Tibial artery (tissue), 4 donors: ENCODE data around the gene PDGFD.

Experiments
- DNase-seq, 2 donors: peaks; one replicate each; pipeline ENCODE4 v3.0.0-alpha.2; 2019
- H3K27ac ChIP-seq, 2 donors: fragments of 200-600 bp; sonication (generic) in 1 of 2; 1 replicate in 1 of 2; 2 replicates in 1 of 2; pipeline ENCODE4 v1.5.1; 2018 to 2019; ENCODE audit warnings: mild to moderate bottlenecking in 1 of 2
- H3K27me3 ChIP-seq, 2 donors: fragments of 200-600 bp; sonication (generic) in 1 of 2; one replicate each; pipeline versions ENCODE4 v1.5.1 to v1.6.0; 2016 to 2019
- H3K36me3 ChIP-seq, 3 donors: fragments of 200-600 bp; sonication (generic) in 2 of 3; one replicate each; pipeline ENCODE4 v1.5.1; 2016 to 2019; ENCODE audit warnings: mild to moderate bottlenecking in 2 of 3
- H3K4me1 ChIP-seq, 4 donors: fragments of 200-600 bp; sonication (generic) in 2 of 4; 1 replicate in 3 of 4; 2 replicates in 1 of 4; pipeline ENCODE4 v1.5.1; 2016 to 2019
- H3K4me3 ChIP-seq, 2 donors: fragments of 200-600 bp; sonication (generic) in 1 of 2; 1 replicate in 1 of 2; 2 replicates in 1 of 2; pipeline ENCODE4 v1.5.1; 2018 to 2019; ENCODE audit warnings: mild to moderate bottlenecking in 2 of 2
- H3K9me3 ChIP-seq, 3 donors: fragments of 200-600 bp; sonication (generic) in 1 of 3; one replicate each; pipeline ENCODE4 v1.5.1; 2016 to 2019
- intact Hi-C: fragments of 100-400 bp; cut with DNase I; formaldehyde crosslinking; loops from one replicate; pipeline ENCODE4 v1.15.0; 2023; ENCODE audit warnings: low total_unique reads
- TF ChIP-seq, protein P1 (sequence below), 2 experiments: fragments of 200-600 bp in 1 of 2; fragments of 450-650 bp in 1 of 2; IDR thresholded peaks; one replicate each; pipeline ENCODE4 v1.5.1; 2017 to 2019; ENCODE audit warnings: antibody characterized with exemption in 2 of 2, mild to moderate bottlenecking in 1 of 2, moderate library complexity in 1 of 2

PDGFD gene

DNA sequence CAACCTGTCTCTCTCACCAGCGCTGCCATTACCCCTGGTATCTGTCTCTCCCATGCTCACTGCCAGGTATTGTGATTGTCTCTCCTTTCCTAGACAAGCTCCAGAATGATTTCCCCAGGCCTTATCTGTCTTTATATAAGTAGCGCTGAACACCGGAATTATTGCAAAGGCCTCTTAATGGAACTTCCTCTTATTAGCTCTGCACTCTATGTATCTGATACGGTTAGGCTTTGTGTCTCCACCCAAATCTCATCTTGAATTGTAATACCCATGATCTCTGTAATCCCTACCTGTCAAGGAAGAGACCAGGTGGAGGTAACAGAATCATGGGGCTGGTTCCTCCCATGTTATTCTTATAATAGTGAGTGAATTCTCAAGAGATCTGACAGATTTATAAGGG is 88.2 kb downstream of the PDGFD start:
- DNase-seq: no peak
- TF ChIP-seq, protein P1, sequence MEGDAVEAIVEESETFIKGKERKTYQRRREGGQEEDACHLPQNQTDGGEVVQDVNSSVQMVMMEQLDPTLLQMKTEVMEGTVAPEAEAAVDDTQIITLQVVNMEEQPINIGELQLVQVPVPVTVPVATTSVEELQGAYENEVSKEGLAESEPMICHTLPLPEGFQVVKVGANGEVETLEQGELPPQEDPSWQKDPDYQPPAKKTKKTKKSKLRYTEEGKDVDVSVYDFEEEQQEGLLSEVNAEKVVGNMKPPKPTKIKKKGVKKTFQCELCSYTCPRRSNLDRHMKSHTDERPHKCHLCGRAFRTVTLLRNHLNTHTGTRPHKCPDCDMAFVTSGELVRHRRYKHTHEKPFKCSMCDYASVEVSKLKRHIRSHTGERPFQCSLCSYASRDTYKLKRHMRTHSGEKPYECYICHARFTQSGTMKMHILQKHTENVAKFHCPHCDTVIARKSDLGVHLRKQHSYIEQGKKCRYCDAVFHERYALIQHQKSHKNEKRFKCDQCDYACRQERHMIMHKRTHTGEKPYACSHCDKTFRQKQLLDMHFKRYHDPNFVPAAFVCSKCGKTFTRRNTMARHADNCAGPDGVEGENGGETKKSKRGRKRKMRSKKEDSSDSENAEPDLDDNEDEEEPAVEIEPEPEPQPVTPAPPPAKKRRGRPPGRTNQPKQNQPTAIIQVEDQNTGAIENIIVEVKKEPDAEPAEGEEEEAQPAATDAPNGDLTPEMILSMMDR (IDR thresholded peaks at IDR 0.05): no peak
- no peaks in the 10 kb centered on the region for H3K9me3 ChIP-seq
- intact Hi-C loops: no loop called here
- H3K4me3 ChIP-seq: no peak overlapping the region
- H3K27me3 ChIP-seq: no peaks in the 10 kb centered on the region
- no peaks in the 10 kb centered on the region for H3K4me1 ChIP-seq
- H3K27ac ChIP-seq: no peak overlapping the region
- no peaks in the 10 kb centered on the region for H3K36me3 ChIP-seq

DNA sequence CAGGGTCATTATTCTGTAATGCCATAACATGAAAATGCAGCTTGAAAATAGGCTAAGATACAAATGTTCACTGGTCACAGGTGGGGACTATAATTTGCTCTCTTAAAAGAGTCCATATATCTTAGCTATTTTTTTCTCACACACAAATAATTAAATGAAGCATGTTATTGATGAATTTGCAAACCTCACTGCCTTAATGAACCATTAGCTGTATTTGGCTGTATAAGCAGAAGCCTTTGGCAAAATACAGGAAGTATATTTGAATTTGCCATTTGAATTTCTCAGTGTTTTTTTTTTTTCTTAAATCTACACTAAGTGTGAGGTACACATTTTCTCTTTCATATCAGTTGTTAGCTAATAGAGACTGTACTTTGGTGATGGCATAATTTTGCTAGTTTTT is 88.9 kb downstream of the PDGFD start:
- Histone ChIP-seq H3K4me1 (no peaks in the 10 kb centered on the region), H3K27ac (no peak overlapping the region), H3K27me3 (no peaks in the 10 kb centered on the region), H3K36me3 (no peaks in the 10 kb centered on the region), H3K9me3 (no peaks in the 10 kb centered on the region), H3K4me3 (no peak overlapping the region)
- TF ChIP-seq, protein P1 (IDR thresholded peaks at IDR 0.05): no peak
- DNase-seq: no peak
- intact Hi-C loops: no loop called here

DNA sequence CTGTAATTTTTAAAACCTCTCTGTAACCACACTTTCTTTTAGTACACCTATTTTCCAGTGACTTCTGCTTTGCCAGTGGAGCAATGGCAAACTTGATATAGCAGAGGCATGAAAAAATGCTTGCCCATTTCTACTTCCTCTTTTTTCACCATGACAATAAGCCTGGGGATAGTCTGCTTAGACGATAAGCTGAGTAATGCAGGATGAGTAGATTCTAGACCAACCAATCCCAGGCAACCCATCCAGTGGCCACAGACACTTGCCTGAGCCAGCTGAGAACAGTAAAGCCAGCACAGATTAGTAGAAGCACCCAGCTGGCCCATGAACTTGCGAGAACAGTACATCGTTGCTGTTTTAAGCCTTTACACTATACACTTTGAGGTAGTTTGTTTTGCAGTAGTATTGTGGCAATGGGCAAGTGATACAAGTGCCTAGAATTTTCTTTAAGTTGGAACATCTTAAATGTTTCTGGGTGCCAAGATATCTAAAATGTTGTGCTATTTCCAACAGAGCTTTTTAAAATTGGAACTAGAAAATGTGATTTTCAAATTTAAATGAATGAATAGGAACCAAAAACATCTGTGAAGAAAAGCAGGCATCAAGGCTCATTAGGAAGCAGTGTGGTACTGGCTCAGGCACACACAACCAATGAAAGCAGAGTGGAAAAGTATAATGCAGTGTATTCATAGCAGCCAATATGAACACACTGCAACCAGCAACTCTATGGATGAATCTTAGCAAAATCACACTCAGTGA is 89.8 kb downstream of the PDGFD start:
- no peak overlapping the region for H3K4me3 ChIP-seq
- intact Hi-C loops: no loop called here
- no peaks in the 10 kb centered on the region for H3K4me1 ChIP-seq
- H3K27me3 ChIP-seq: no peaks in the 10 kb centered on the region
- no peak overlapping the region for H3K27ac ChIP-seq
- no peaks in the 10 kb centered on the region for H3K36me3 ChIP-seq
- no peak for DNase-seq
- no peaks in the 10 kb centered on the region for H3K9me3 ChIP-seq
- TF ChIP-seq, protein P1 (IDR thresholded peaks at IDR 0.05): no peak

DNA sequence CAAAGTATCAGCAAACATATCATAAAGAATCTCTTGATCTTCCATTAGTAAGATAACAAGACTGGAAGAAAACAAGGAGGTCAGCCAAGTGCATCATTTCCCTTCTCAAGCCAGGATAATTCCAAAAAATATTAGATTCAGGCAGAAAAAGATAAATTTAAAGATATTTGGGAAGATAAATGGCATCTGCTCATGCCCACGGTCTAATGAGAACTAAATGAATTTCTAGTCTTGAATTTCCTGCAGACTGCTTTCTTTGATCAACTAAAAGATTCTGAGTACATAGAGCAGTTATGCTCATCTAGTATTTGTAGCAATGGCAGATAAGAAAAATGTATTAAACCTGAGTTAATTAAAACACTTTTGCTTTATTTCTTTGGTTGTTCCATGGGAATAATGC is 96.4 kb downstream of the PDGFD start:
- H3K27ac ChIP-seq: no peak overlapping the region
- no peaks in the 10 kb centered on the region for H3K9me3 ChIP-seq
- TF ChIP-seq, protein P1 (IDR thresholded peaks at IDR 0.05): no peak
- H3K4me3 ChIP-seq: no peak overlapping the region
- H3K36me3 ChIP-seq: no peaks in the 10 kb centered on the region
- no peaks in the 10 kb centered on the region for H3K4me1 ChIP-seq
- intact Hi-C loops: no loop called here
- H3K27me3 ChIP-seq: no peaks in the 10 kb centered on the region
- no peak for DNase-seq

DNA sequence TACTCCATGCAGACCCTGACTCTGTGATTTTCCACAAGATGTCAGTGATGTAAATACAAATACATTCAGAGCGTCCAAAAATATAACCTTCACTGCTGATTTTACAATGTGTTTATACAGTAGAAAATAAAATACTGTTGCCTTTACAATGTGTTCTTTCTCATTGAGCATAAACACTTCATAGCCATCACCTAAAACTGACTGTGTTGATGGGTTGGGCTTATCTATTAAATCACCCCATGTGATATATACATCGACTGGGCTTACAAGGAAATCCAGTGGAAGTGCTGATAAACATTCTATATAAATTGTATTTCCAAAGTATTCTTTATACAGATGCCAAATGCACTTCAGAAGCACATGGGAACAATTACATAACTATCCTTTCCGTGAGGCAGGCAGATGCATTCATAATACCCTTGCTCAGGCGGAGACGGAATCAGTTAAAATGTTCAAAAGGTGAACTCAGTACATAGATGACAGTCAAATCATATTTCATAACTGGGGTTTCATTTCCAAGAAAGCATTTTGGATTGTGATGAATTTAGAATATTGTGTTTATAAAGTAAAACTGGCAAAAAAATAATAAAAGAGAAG is 99.8 kb downstream of the PDGFD start:
- TF ChIP-seq, protein P1 (IDR thresholded peaks at IDR 0.05): no peak
- H3K4me3 ChIP-seq: no peak overlapping the region
- no peaks in the 10 kb centered on the region for H3K9me3 ChIP-seq
- H3K36me3 ChIP-seq: no peaks in the 10 kb centered on the region
- H3K4me1 ChIP-seq: no peaks in the 10 kb centered on the region
- intact Hi-C loops: no loop called here
- no peak for DNase-seq
- no peak overlapping the region for H3K27ac ChIP-seq
- H3K27me3 ChIP-seq: no peaks in the 10 kb centered on the region
